GM19397 (cell line): ENCODE measurements around the gene LRP1B.

Source experiments
- ATAC-seq: cut with Tn5 transposase; IDR thresholded peaks from one replicate; pipeline ENCODE4 v1.9.1; 2021; ENCODE audit warnings: mild to moderate bottlenecking, moderate library complexity; ENCODE audit not compliant: unreplicated experiment

LRP1B gene

GRCh38 chr2:140247451-140248195 is 1883.2 kb downstream of the LRP1B start:
- ATAC-seq = no peak

GRCh38 chr2:140246957-140247356 is 1883.9 kb downstream of the LRP1B start:
- no peak for ATAC-seq

GRCh38 chr2:140246058-140246457 is 1884.8 kb downstream of the LRP1B start:
- ATAC-seq = no peak

- no peak for ATAC-seq
Measured at GRCh38 chr2:140242889-140243288, 1887.9 kb downstream of the LRP1B start.

GRCh38 chr2:140234116-140234515 is 1896.7 kb downstream of the LRP1B start:
- ATAC-seq = no peak

- ATAC-seq = no peak
Measured at GRCh38 chr2:140210963-140211362, 1919.9 kb downstream of the LRP1B start.

GRCh38 chr2:140205093-140205492 is 1925.7 kb downstream of the LRP1B start:
- no peak for ATAC-seq

- ATAC-seq = no peak
Measured at GRCh38 chr2:140203347-140203746, 1927.5 kb downstream of the LRP1B start.

- ATAC-seq = no peak
Measured at GRCh38 chr2:140201572-140201971, 1929.2 kb downstream of the LRP1B start.

GRCh38 chr2:140200764-140201163 is 1930.1 kb downstream of the LRP1B start:
- ATAC-seq = no peak

- ATAC-seq = no peak
Measured at GRCh38 chr2:140200307-140200706, 1930.5 kb downstream of the LRP1B start.

GRCh38 chr2:140199312-140199711 is 1931.5 kb downstream of the LRP1B start:
- no peak for ATAC-seq

- no peak for ATAC-seq
Measured at GRCh38 chr2:140187086-140187485, 1943.7 kb downstream of the LRP1B start.

GRCh38 chr2:140186313-140186712 is 1944.5 kb downstream of the LRP1B start:
- ATAC-seq = no peak

- ATAC-seq = no peak
Measured at GRCh38 chr2:140185076-140185475, 1945.7 kb downstream of the LRP1B start.

- no peak for ATAC-seq
Measured at GRCh38 chr2:140183056-140183765, 1947.6 kb downstream of the LRP1B start.
